Midbrain (tissue), 1 donor: ENCODE measurements around the gene NPAS3.

ENCODE experiments used
- DNase-seq: peaks from one replicate; lab custom pipeline; 2025; lab: John Stamatoyannopoulos, UW

The NPAS3 gene

DNA sequence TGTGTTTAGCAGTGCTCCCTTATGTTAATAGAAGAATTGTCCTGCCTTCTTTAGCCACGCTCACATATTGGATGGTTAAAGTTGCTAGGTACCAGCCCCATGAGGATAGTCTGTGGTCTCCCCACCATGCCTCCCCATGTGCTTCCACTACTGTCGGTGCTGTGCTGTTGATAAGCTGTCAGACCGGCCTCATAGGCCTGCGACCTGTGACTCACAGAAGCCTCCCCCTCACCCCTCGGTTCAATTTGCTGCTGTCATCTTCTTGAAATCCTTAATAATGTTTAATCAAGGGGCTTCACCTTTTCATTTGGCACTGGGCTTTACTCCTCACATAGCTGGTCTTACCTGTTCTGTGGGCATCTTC, 227.2 kb downstream of the NPAS3 start:
- no peak for DNase-seq

GRCh38 chr14:33175951-33176350, 237.3 kb downstream of the NPAS3 start:
- DNase-seq: no peak

DNA sequence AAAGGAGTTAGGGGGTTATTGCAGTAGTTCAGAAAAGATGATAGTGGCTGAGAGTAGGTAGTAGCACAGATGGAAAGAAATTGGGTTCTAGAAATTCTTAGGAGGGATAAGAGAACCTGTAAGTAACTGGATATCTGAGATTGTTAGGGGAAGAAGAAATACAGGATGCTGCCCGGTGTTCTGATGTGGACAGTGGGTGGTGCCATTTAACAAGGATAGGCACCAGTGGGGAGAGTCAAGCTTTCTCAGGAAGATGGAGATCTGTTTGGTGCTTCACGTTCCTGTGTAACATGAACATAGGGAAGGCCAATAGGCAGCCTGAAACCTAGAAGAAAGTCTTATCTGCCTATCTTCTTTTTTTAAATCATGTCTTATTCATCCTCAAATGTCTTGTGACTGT, 245.9 kb downstream of the NPAS3 start:
- peak; percentile 23 for DNase-seq

DNA sequence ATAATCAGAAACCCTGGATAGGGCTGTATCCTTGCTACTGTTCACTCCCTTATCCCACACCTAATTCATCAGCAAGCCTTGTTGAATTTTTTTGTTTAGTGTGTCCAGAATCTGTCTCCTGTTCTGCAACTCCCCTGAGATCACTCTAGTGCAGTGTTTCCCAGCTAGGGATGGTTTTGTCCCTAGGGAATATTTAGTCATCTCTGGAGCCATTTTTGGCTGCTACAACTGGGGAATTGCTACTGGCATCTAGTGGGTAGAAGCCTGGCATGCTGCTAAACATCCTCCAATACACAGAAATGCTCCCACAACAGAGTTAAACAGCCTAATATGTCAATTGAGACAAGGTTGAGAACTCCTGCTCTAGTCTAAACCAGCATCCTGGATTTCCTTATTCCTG, 248.0 kb downstream of the NPAS3 start:
- no peak for DNase-seq

- no peak for DNase-seq
Measured at GRCh38 chr14:33188880-33189279, 250.2 kb downstream of the NPAS3 start.

- no peak for DNase-seq
Measured at GRCh38 chr14:33191855-33192254, 253.2 kb downstream of the NPAS3 start.

GRCh38 chr14:33194551-33194950, 255.9 kb downstream of the NPAS3 start:
- DNase-seq: no peak

- no peak for DNase-seq
Measured at GRCh38 chr14:33198684-33199083, 260.0 kb downstream of the NPAS3 start.

DNA sequence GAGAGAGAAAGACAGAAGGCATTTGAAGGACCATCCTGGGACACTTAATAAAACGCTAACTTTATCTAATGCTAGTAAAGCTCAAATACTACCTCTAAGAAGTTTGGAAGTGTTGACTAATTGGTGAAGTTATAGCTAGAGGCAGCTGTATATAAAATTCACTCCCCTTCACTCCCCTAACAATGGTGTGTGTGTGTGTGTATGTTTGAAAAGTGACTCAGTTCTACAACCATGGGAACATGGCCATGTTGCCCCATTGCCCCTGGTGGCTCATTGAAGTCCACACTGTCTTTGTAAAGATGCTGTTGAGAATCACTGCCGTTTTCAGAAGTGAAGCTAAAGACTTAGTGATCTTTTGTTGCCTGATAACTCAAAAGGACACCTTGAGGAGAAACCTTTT, 262.4 kb downstream of the NPAS3 start:
- no peak for DNase-seq

DNA sequence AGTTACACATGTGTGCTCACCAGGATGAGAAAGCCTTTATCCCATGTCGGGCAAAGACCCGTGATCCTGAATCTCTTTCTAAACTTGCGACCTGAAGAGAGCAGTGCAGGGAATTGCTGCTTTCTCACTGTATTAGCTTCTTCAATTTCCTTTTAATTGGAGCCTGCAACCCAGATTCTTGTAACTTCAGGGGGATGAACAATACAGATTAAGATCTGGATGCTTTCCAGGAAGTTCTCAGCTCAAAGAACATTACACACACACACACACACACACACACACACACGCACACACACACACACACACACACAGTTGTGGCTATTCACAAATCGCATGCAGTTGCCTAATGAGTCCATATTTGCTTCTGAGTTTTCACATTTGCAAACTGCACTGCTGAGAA, 268.3 kb downstream of the NPAS3 start:
- no peak for DNase-seq

- no peak for DNase-seq
Measured at GRCh38 chr14:33207467-33208017, 268.9 kb downstream of the NPAS3 start.

DNA sequence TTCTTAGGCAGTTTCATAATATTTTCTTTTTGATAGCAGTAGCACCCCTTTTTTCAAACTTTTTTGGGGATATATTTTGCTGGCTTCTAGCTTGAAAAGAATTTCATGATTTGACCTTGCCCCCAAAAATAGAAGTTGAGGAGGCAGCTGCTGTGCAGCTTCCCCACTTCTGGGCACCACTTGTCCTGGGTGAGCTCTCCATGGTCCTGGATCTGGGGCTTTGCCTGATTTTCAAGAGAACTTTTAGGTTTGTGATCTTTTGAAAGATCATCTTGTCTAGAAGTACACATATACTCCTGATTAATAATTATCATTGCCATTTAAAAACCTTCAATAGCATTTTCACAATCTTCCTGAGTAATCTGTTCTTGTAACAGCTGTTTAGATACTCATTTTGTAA, 271.6 kb downstream of the NPAS3 start:
- no peak for DNase-seq

DNA sequence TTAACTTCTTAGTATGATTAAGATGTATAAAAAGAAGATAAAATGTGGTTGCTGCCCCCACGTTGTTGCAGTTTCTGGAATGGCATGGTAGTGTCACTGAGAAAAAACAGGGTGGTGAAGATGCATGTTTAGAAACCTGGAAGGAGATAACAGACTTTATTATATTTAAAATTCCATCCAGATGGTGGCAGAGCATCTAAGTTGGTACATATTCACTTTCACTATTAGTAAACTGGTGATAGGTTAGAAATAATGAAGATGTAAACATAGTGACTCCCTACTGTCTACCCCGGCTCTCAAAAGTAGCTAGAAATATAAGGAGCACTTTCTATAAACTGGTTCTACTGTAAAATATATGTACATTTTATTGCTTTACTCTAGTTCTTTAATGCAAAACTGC, 279.3 kb downstream of the NPAS3 start:
- DNase-seq: no peak

GRCh38 chr14:33219957-33220356, 281.3 kb downstream of the NPAS3 start:
- DNase-seq: no peak

DNA sequence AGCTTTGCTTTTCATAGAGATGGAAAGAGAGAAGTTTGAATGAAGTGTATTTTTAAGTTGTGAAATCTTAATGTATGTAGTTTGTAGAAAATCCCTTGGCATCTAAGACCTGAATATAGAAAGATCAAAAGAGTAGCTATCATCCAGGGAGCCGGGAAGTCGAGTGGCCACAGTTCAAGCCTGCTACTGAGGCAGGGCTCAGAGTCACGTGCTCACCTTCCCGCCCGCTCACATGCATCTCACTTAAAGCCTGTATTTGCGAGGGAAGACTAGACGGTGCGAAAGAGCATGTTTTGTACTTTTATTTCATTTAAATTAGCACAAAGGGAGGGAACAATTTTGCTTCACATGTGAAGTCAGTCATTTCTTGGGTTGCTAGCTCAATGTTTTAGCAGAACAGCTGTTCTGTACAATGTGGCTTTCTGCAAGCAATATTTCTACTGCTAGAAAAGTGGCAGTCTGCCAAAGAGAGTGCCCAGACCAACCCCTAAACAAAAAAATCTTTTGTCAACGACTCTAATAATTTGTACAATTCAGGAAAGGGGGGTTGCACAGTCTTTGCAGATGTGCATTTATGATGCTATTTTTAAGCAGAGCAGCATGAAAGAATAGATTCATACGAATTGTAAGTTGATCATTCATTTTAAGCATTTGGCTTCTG, 290.7 kb downstream of the NPAS3 start:
- DNase-seq: peak; percentile 88

DNA sequence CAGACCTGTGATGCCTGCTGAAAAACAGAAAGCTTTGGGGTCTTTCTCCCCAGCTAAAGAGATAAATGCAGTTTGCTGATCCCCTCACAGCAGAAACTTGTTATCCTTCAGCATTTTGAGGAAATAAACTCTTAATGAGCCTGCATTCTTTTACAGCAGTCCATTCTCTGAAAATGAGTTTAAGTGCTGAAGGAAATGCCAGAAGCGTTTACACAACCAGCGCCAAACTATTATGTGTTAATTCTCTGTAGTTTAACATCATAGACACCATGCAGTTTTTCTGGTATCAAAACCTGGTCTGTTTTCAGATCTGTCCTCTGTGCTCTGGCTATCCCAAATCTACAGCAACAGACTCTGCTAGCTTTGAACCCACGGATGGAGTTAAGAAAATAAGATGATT, 291.3 kb downstream of the NPAS3 start:
- no peak for DNase-seq

GRCh38 chr14:33232031-33232430, 293.4 kb downstream of the NPAS3 start:
- DNase-seq: no peak

- DNase-seq: no peak
Measured at GRCh38 chr14:33237115-33237740, 298.5 kb downstream of the NPAS3 start.

DNA sequence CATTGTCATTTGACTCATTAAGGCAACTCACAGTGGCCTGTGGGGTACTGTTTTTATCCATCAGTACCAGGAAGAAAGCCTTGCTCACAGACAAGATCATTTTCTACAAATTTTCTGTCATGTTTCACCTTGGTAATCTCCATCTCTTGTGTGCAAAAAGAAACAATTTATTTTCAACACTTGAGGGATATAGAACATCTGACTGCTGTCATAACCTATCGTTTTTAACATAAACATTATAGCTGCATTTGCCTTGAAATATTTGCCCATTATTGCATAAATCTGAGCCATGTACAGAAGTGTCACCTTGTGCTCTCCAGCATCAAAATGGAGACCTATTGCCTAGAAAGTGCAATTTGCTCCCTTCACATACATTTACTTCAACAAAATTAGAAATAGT, 300.8 kb downstream of the NPAS3 start:
- DNase-seq: no peak

DNA sequence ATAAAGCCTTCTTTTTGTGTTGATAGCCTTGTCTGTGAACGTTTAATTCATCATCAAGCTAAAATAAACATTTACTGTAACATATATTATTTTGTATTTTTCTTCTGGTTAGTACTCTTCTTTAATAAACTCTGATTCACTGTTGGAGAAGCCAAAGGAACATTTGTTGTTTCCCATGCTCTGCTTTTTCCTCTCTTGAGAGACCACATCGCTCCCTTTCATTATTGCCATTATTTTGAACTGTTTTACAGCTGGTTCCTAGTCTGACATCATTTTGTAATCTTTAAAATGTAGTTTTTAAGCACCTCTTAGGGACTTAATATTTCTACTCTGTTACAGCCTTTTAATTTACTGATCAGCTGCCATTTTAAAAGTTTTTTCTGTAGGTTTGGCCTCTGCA, 301.8 kb downstream of the NPAS3 start:
- no peak for DNase-seq

DNA sequence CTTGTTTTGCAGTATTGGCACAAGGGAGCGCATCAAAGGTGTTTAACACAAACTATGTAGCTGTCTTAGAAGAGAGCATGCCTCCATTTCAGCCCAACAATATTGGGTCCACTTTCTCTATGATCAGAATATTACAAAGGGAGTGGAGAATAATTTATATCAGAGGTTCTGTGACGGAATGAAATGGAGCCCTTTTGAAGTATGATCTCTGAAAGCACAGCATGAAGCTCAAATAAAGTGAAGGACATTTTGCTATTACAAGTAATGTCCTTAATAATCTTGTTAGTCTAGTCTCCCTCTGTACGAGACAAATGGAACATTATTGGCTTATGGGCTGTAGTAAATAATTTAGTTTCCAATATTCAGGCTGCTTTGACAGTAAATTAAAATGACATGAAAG, 302.7 kb downstream of the NPAS3 start:
- DNase-seq: no peak

DNA sequence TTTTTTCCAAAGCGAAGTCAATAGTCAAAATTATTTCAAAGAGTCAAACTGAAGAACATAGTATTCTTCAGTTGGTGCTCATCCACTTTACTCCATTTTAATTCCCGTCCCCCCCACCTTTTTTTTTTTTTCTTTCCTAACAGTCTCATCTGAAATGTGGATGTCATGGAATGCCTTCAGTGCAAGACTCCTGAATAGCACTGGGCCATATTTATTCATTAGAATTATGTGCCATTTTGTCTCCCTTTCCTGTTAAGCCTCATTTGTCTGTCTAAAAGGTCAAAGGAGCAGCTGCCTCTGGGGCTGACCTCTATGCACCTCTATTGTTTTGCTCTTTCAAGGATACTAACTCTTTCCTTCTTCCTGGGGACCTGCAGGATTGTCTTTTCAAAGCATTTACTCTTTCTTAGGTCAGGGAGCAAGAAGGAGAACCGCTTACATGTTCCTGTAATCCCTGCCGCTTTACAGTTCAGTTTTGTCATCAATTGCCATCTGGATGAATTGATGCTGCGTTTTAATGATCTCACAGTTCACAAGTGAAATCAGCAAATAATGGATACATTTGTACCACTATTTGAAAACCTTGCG, 310.6 kb downstream of the NPAS3 start:
- no peak for DNase-seq

DNA sequence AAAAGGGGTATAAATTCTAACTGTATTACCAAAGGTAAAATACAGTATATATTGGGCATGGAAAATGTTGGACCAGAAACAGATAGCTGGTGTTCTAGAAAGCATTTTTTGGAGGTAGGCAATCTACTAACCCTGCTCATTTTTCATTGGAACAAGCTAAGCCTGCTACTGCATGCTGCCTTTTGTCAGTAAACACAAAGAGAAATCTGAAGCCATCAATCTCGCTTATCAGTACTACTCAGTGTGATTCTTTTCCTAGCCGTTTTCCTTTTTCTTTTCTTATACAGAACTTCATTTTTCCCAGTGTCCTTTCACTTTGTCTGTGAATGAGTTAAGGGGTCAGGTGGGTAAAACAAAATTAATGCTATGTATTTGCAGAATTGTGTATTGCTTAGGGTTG, 312.3 kb downstream of the NPAS3 start:
- no peak for DNase-seq

DNA sequence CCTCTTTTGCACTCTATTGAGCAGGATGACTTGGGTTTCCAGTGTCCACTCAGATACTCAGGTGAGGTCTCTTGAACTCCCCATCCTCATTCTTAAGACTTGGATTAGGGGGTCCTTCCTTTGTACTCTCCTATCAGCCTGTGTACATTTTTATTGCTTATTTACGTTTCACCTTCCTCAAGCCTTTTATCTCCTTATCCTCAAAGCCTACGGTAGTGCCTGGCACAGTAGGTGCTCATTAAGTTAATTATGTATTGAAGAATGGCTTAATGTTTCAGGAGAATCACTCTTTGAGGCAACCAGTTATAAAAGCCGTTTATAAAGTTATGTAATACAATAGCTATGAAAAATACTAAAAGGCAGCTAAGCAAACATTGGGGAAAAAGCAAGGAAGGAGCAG, 315.7 kb downstream of the NPAS3 start:
- DNase-seq: no peak
